Fibroblast of lung (primary cell): ENCODE measurements around the gene KCNIP3. TPM values are rescaled to one million over a fixed set of nuclear protein-coding genes. Genes with fewer than 3 reads are reported as not detected.

Source experiments
- DNase-seq, 2 donors: peaks; one replicate each; pipeline versions ENCODE4 v3.0.0 to v3.0.0-alpha.2; 2010; ENCODE audit warnings: low read depth in 2 of 2
- H2AFZ ChIP-seq: 2 replicates; pipeline ENCODE4 v1.5.1; 2012; ENCODE audit warnings: low read length, control low read depth, inconsistent platforms
- H3K27ac ChIP-seq: 2 replicates; pipeline ENCODE4 v1.5.1; 2011; ENCODE audit warnings: low read length, control low read depth; ENCODE audit not compliant: insufficient read depth
- H3K27me3 ChIP-seq: 2 replicates; pipeline ENCODE4 v1.5.1; 2011; ENCODE audit warnings: mild to moderate bottlenecking, low read length; ENCODE audit not compliant: control insufficient read depth, insufficient read depth
- H3K36me3 ChIP-seq: 2 replicates; pipeline ENCODE4 v1.5.1; 2011; ENCODE audit warnings: low read length; ENCODE audit not compliant: control insufficient read depth, insufficient read depth
- H3K4me1 ChIP-seq: 2 replicates; pipeline ENCODE4 v1.5.1; 2011; ENCODE audit warnings: low read length; ENCODE audit not compliant: control insufficient read depth, insufficient read depth; ENCODE audit errors: extremely low read depth
- H3K4me2 ChIP-seq: 2 replicates; pipeline ENCODE4 v1.5.1; 2011; ENCODE audit warnings: low read length, control low read depth; ENCODE audit not compliant: insufficient read depth; ENCODE audit errors: extremely low read depth
- H3K4me3 ChIP-seq, 4 experiments: fragments of 200-600 bp in 1 of 4; sonication (generic) in 1 of 4; replicated peaks in 1 of 4; 2 replicates each; pipeline ENCODE4 v1.5.1; 2011 to 2016; ENCODE audit warnings: low read length in 4 of 4, low read depth in 3 of 4, mild to moderate bottlenecking in 3 of 4, control low read depth in 2 of 4, inconsistent platforms in 1 of 4, mixed read lengths in 1 of 4; ENCODE audit not compliant: insufficient read depth in 1 of 4; ENCODE audit errors: control extremely low read depth in 1 of 4
- H3K79me2 ChIP-seq: 2 replicates; pipeline ENCODE4 v1.5.1; 2012; ENCODE audit warnings: mild to moderate bottlenecking, low read length, inconsistent platforms; ENCODE audit not compliant: control insufficient read depth, insufficient read depth
- H3K9ac ChIP-seq: 2 replicates; pipeline ENCODE4 v1.5.1; 2011; ENCODE audit warnings: mild to moderate bottlenecking, low read length, control low read depth; ENCODE audit not compliant: insufficient read depth
- H3K9me3 ChIP-seq: 2 replicates; pipeline ENCODE4 v1.5.1; 2012; ENCODE audit warnings: low read depth, low read length; ENCODE audit not compliant: control insufficient read depth, insufficient read depth
- H4K20me1 ChIP-seq: 2 replicates; pipeline ENCODE4 v1.5.1; 2011; ENCODE audit warnings: low read length; ENCODE audit not compliant: control insufficient read depth, insufficient read depth; ENCODE audit errors: extremely low read depth
- CTCF ChIP-seq, 2 donors: IDR thresholded peaks in 1 of 2; conservative IDR thresholded peaks in 1 of 2; 1 replicate in 1 of 2; 2 replicates in 1 of 2; pipeline ENCODE4 v1.5.1; 2011 to 2012; ENCODE audit warnings: low read length in 2 of 2, control low read depth in 1 of 2, inconsistent platforms in 1 of 2, low read depth in 1 of 2, mild to moderate bottlenecking in 1 of 2
- EZH2 ChIP-seq: IDR thresholded peaks from 2 replicates; pipeline ENCODE4 v1.5.1; 2012; ENCODE audit warnings: low read length, control low read depth, mild to moderate bottlenecking; ENCODE audit errors: missing control alignments
- polyA plus RNA-seq, 2 donors: library from polyadenylated mRNA; depleted of rRNA in 1 of 2; stranded (reverse) in 1 of 2; unstranded in 1 of 2; fragments of >200 nt; gene quantifications; 2 replicates each; pipeline ENCODE4 v1.2.1, GENCODE V29; 2011 to 2012; ENCODE audit warnings: missing spikeins in 1 of 2
- total RNA-seq: library from RNA; depleted of rRNA; stranded (reverse); fragments of >200 nt; gene quantifications from 2 replicates; pipeline ENCODE4 v1.2.1, GENCODE V29; 2014

KCNIP3 gene
- total and polyA plus RNA-seq, 2 donors (not counting 1 experiment from before 2014, with no cell fraction given): 0.32 to 1.7 TPM

DNA sequence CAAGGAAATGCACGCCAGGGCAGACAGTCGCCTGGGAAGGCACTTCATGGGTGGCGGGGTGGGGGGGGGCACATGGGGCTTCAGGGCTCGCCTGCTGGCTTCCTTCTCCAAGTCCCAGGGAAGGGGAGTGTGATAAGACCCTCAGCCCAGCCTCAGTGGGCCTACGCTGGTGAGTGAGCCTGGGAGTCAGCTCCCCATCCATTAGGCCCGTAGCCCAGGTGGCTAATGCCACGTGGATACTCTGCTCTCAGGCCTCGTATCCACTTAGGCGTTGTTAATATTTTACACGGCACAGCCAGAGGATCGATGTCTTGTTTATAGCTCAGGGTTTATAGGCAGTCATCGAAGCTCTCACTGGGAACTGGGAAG, 47.1 kb downstream of the KCNIP3 start:
- no peak overlapping the region for H3K27ac ChIP-seq
- DNase-seq: no peak
- H3K4me3 ChIP-seq: no peak overlapping the region
- no peak overlapping the region for H3K4me2 ChIP-seq
- no peak overlapping the region for H3K9ac ChIP-seq
- H3K4me1 ChIP-seq: no peaks in the 10 kb centered on the region
- no peaks in the 10 kb centered on the region for H3K9me3 ChIP-seq
- H2AFZ ChIP-seq: no peak overlapping the region
- peaks cover 4% of the 10 kb centered on the region for H3K27me3 ChIP-seq
- H4K20me1 ChIP-seq: no peaks in the 10 kb centered on the region
- H3K79me2 ChIP-seq: no peaks in the 10 kb centered on the region
- TF ChIP-seq CTCF (conservative IDR thresholded peaks at IDR 0.05 in 1 of 2, IDR thresholded peaks at IDR 0.05 in 1 of 2; ENCODE audit: low read depth in 1 of 2, low read length in 2 of 2) (no peak), EZH2 (no peak)
- no peaks in the 10 kb centered on the region for H3K36me3 ChIP-seq

DNA sequence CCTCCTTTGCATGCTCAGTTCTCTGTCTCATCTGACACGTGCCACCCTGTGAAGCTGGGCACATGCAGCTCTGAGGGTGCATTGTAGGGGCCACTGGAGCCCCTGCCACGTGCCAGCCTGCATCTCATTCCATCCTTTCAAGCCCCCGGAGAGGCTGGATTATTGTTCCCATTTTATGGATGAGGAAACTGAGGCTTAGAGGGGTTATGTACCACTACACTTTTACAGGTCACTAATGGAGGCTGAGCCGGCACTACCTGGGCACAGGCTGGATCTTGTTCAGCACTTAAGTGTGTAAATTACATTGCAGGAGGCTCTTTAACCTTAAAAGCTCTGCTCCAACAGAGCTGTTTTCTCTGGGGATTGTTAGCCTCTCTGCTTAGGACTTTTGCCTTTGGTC, 47.5 kb downstream of the KCNIP3 start:
- DNase-seq: no peak
- Histone ChIP-seq H3K9ac (no peak overlapping the region), H3K4me2 (no peak overlapping the region)

GRCh38 chr2:95345081-95345562, 48.0 kb downstream of the KCNIP3 start:
- Histone ChIP-seq H2AFZ (peak overlapping the region; percentile 93), H3K36me3 (no peaks in the 10 kb centered on the region), H3K27me3 (peaks cover 4% of the 10 kb centered on the region), H4K20me1 (no peaks in the 10 kb centered on the region), H3K4me3 (peak overlapping the region; percentile 32 to 73 (median 63)), H3K79me2 (no peaks in the 10 kb centered on the region), H3K4me1 (no peaks in the 10 kb centered on the region), H3K4me2 (peak overlapping the region; percentile 96), H3K9ac (peak overlapping the region; percentile 42), H3K9me3 (no peaks in the 10 kb centered on the region), H3K27ac (no peak overlapping the region)
- no peak for TF ChIP-seq EZH2
- TF ChIP-seq CTCF (conservative IDR thresholded peaks at IDR 0.05 in 1 of 2, IDR thresholded peaks at IDR 0.05 in 1 of 2; ENCODE audit: low read depth in 1 of 2, low read length in 2 of 2): no peak
- no peak for DNase-seq

More for the DNA sequence above, 47.5 kb downstream of the KCNIP3 start:
- TF ChIP-seq EZH2: no peak
- TF ChIP-seq CTCF (conservative IDR thresholded peaks at IDR 0.05 in 1 of 2, IDR thresholded peaks at IDR 0.05 in 1 of 2; ENCODE audit: low read depth in 1 of 2, low read length in 2 of 2): no peak
- Histone ChIP-seq H3K79me2 (no peaks in the 10 kb centered on the region), H3K4me3 (no peak overlapping the region), H2AFZ (no peak overlapping the region), H3K36me3 (no peaks in the 10 kb centered on the region), H3K27me3 (peaks cover 4% of the 10 kb centered on the region), H3K27ac (no peak overlapping the region), H4K20me1 (no peaks in the 10 kb centered on the region), H3K4me1 (no peaks in the 10 kb centered on the region), H3K9me3 (no peaks in the 10 kb centered on the region)
